Measurements from ENCODE around the gene RPL18. TPM values are rescaled to one million over a fixed set of nuclear protein-coding genes. Genes with fewer than 3 reads are reported as not detected.

RPL18 gene
- polyA plus RNA-seq, 4 donors = 2,041 to 3,184 (median 2,596) TPM

Other genes with a start within 250 kb of the RPL18 start
- gene KDELR1, start 227.6 kb downstream of the RPL18 start, polyA plus RNA-seq = 100 to 1,000 TPM in 3 of 4 donors, 10 to 100 TPM in 1; 95.4 to 288 (median 166) TPM
- under 1 TPM in 2 of 4 donors, not detected in 2; 0.25 to 0.27 TPM for gene GRIN2D, start 225.5 kb downstream of the RPL18 start, polyA plus RNA-seq
- 10 to 100 TPM in 2 of 4 donors, 1 to 10 TPM in 2; 5.6 to 19.5 (median 12.8) TPM for gene GRWD1, start 173.2 kb downstream of the RPL18 start, polyA plus RNA-seq
- gene KCNJ14, start 163.6 kb downstream of the RPL18 start, polyA plus RNA-seq = under 1 TPM; 0.22 to 0.80 (median 0.35) TPM
- 10 to 100 TPM; 44.3 to 55.1 (median 54.8) TPM for gene CYTH2, start 149.8 kb downstream of the RPL18 start, polyA plus RNA-seq
- gene LMTK3, start 107.3 kb downstream of the RPL18 start, polyA plus RNA-seq = 1 to 10 TPM; 3.6 to 7.6 (median 7.1) TPM
- gene SULT2B1, start 67.0 kb downstream of the RPL18 start, polyA plus RNA-seq = 10 to 100 TPM in 3 of 4 donors, 1 to 10 TPM in 1; 3.4 to 28.1 (median 12.3) TPM
- 1 to 10 TPM in 1 of 4 donors, under 1 TPM in 1, not detected in 2; 0.22 to 4.9 TPM for gene SPACA4, start 12.4 kb downstream of the RPL18 start, polyA plus RNA-seq
- gene FAM83E, start 4.1 kb downstream of the RPL18 start, polyA plus RNA-seq = 100 to 1,000 TPM in 1 of 4 donors, 10 to 100 TPM in 3; 76.6 to 104 (median 93.5) TPM
- gene SPHK2, start 328 bp upstream of the RPL18 start, polyA plus RNA-seq = 10 to 100 TPM; 22.1 to 85.7 (median 49.9) TPM
- gene DBP, start 18.2 kb upstream of the RPL18 start, polyA plus RNA-seq = 10 to 100 TPM in 3 of 4 donors, 1 to 10 TPM in 1; 7.1 to 40.3 (median 23.9) TPM
- 10 to 100 TPM in 1 of 4 donors, 1 to 10 TPM in 3; 3.8 to 21.2 (median 6.5) TPM for gene CA11, start 27.0 kb upstream of the RPL18 start, polyA plus RNA-seq
- under 1 TPM in 2 of 4 donors, not detected in 2; 0.24 to 0.32 TPM for gene NTN5, start 53.8 kb upstream of the RPL18 start, polyA plus RNA-seq
- 100 to 1,000 TPM in 3 of 4 donors, 10 to 100 TPM in 1; 64.8 to 201 (median 117) TPM for gene FUT2, start 76.8 kb upstream of the RPL18 start, polyA plus RNA-seq
- gene MAMSTR, start 100.5 kb upstream of the RPL18 start, polyA plus RNA-seq = 1 to 10 TPM in 2 of 4 donors, under 1 TPM in 1, not detected in 1; 0.89 to 7.7 (median 1.1) TPM
- gene RASIP1, start 121.4 kb upstream of the RPL18 start, polyA plus RNA-seq = 10 to 100 TPM in 1 of 4 donors, 1 to 10 TPM in 3; 1.3 to 13.5 (median 4.1) TPM
- under 1 TPM in 2 of 4 donors, not detected in 2; 0.31 to 0.45 TPM for gene IZUMO1, start 127.7 kb upstream of the RPL18 start, polyA plus RNA-seq
- gene FUT1, start 133.5 kb upstream of the RPL18 start, polyA plus RNA-seq = 1 to 10 TPM in 2 of 4 donors, under 1 TPM in 2; 0.22 to 7.8 (median 1.1) TPM
- gene FGF21, start 136.3 kb upstream of the RPL18 start, polyA plus RNA-seq = under 1 TPM in 1 of 4 donors, not detected in 3; 0.09 TPM
- gene BCAT2, start 191.9 kb upstream of the RPL18 start, polyA plus RNA-seq = 10 to 100 TPM; 16.2 to 70.9 (median 30.2) TPM
- 100 to 1,000 TPM in 1 of 4 donors, 10 to 100 TPM in 1, 1 to 10 TPM in 1, not detected in 1; 4.4 to 102 (median 11.6) TPM for gene HSD17B14, start 217.3 kb upstream of the RPL18 start, polyA plus RNA-seq
- 10 to 100 TPM in 2 of 4 donors, 1 to 10 TPM in 2; 4.0 to 20.3 (median 12.8) TPM for gene PLEKHA4, start 249.4 kb upstream of the RPL18 start, polyA plus RNA-seq

Data from small intestine (tissue), 4 donors.